Neural progenitor cell (in vitro differentiated cells): ENCODE measurements around the gene AHI1.

ENCODE experiments used
- EZH2 ChIP-seq: fragments of 200-600 bp; sonication (generic); IDR thresholded peaks from 2 replicates; pipeline ENCODE4 v1.6.1; 2017; ENCODE audit warnings: antibody characterized with exemption, mild to moderate bottlenecking, moderate library complexity
- EZH2phosphoT487 ChIP-seq: fragments of 200-600 bp; sonication (generic); IDR thresholded peaks from 2 replicates; pipeline ENCODE4 v1.6.1; 2017; ENCODE audit warnings: antibody characterized with exemption
- TF ChIP-seq, protein P1 (sequence below): fragments of 200-600 bp; sonication (generic); IDR thresholded peaks from 2 replicates; pipeline ENCODE4 v1.5.1; 2017; ENCODE audit warnings: antibody characterized with exemption, mild to moderate bottlenecking

DNA sequence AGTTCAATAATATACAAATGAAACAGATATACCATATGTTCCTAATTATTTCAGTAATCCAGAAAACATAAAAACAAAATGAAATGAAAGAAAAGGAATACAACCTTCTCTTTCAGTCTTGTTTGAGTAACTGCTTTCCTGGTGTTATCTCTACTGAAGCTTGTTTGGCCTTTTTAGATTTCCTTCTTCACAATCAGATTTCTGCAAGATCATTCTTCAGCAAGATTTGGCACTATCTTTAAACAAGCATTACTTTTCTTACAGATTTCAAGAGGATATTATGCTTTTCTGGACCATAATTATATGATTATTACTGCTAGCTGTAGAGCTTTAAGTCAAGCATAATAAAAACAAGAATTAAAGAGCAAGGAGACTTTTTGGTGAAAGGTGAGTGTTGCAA lies 196.2 kb downstream of the AHI1 start:
- TF ChIP-seq EZH2 (no peak), EZH2phosphoT487 (no peak)
- TF ChIP-seq, protein P1, sequence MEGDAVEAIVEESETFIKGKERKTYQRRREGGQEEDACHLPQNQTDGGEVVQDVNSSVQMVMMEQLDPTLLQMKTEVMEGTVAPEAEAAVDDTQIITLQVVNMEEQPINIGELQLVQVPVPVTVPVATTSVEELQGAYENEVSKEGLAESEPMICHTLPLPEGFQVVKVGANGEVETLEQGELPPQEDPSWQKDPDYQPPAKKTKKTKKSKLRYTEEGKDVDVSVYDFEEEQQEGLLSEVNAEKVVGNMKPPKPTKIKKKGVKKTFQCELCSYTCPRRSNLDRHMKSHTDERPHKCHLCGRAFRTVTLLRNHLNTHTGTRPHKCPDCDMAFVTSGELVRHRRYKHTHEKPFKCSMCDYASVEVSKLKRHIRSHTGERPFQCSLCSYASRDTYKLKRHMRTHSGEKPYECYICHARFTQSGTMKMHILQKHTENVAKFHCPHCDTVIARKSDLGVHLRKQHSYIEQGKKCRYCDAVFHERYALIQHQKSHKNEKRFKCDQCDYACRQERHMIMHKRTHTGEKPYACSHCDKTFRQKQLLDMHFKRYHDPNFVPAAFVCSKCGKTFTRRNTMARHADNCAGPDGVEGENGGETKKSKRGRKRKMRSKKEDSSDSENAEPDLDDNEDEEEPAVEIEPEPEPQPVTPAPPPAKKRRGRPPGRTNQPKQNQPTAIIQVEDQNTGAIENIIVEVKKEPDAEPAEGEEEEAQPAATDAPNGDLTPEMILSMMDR, result no peak
